NAMALWA (cell line): ENCODE results near the gene LAMA2.
A peak's percentile ranks its signal among the peaks of the same experiment; 100 is the strongest.

Experiments used
- DNase-seq: peaks from one replicate; pipeline ENCODE4 v3.0.0-alpha.2; 2015; ENCODE audit warnings: low spot score

LAMA2 gene

GRCh38 chr6:129382916-129383315, 500.0 kb downstream of the LAMA2 start:
- DNase-seq = no peak

GRCh38 chr6:129385117-129385516, 502.2 kb downstream of the LAMA2 start:
- DNase-seq = no peak

- no peak for DNase-seq
These were observed 508.0 kb downstream of the LAMA2 start for GRCh38 chr6:129390900-129391299.

- DNase-seq = peak; percentile 72
These were observed 510.7 kb downstream of the LAMA2 start for GRCh38 chr6:129393654-129394053.

GRCh38 chr6:129398764-129399163, 515.8 kb downstream of the LAMA2 start:
- DNase-seq = no peak

- DNase-seq = no peak
These were observed 519.3 kb downstream of the LAMA2 start for GRCh38 chr6:129402244-129402643.

GRCh38 chr6:129411092-129411491, 528.2 kb downstream of the LAMA2 start:
- DNase-seq = no peak

- no peak for DNase-seq
These were observed 533.5 kb downstream of the LAMA2 start for GRCh38 chr6:129416337-129416990.

- no peak for DNase-seq
These were observed 534.6 kb downstream of the LAMA2 start for GRCh38 chr6:129417416-129418086.

GRCh38 chr6:129419324-129419723, 536.4 kb downstream of the LAMA2 start:
- DNase-seq = no peak

GRCh38 chr6:129426343-129426742, 543.4 kb downstream of the LAMA2 start:
- no peak for DNase-seq

GRCh38 chr6:129429956-129430355, 547.0 kb downstream of the LAMA2 start:
- DNase-seq = no peak

GRCh38 chr6:129432738-129433137, 549.8 kb downstream of the LAMA2 start:
- DNase-seq = peak; percentile 16

- DNase-seq = no peak
These were observed 551.2 kb downstream of the LAMA2 start for GRCh38 chr6:129434091-129434490.

GRCh38 chr6:129440691-129441090, 557.8 kb downstream of the LAMA2 start:
- DNase-seq = peak; percentile 29

GRCh38 chr6:129444683-129445082, 561.7 kb downstream of the LAMA2 start:
- no peak for DNase-seq

GRCh38 chr6:129446272-129447197, 563.6 kb downstream of the LAMA2 start:
- DNase-seq = no peak

GRCh38 chr6:129447198-129447565, 564.2 kb downstream of the LAMA2 start:
- no peak for DNase-seq

- no peak for DNase-seq
These were observed 566.0 kb downstream of the LAMA2 start for GRCh38 chr6:129448965-129449364.

GRCh38 chr6:129451187-129451586, 568.2 kb downstream of the LAMA2 start:
- no peak for DNase-seq

- DNase-seq = no peak
These were observed 570.1 kb downstream of the LAMA2 start for GRCh38 chr6:129453073-129453472.

GRCh38 chr6:129454488-129454887, 571.5 kb downstream of the LAMA2 start:
- no peak for DNase-seq
